ENCODE data around the gene KCNQ1. TPM values are rescaled to one million over a fixed set of nuclear protein-coding genes. Genes with fewer than 3 reads are reported as not detected.

Gene KCNQ1
- total RNA-seq, 1 experiment from 2014 or later = 2.5 TPM

DNA sequence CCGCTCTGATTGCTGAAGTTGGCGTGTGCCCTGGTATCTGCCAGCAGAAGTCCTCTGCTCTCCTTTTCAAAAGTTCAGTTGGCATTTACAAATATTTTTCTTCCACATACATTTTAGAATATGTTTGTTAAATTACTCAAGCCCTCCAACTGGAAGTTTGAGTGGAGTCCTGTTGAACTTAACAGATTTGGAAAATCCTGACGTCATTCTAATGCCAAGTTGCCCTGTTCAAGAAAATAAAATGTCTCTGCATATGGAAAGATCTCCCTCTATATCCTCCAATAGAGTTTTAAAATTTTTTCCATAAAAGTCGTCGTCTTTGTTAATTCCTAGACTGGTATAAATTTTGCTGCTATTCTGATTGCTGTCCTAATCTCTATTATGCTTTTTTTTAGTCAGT lies 251.6 kb downstream of the KCNQ1 start (continued):
- TF ChIP-seq, protein P1, sequence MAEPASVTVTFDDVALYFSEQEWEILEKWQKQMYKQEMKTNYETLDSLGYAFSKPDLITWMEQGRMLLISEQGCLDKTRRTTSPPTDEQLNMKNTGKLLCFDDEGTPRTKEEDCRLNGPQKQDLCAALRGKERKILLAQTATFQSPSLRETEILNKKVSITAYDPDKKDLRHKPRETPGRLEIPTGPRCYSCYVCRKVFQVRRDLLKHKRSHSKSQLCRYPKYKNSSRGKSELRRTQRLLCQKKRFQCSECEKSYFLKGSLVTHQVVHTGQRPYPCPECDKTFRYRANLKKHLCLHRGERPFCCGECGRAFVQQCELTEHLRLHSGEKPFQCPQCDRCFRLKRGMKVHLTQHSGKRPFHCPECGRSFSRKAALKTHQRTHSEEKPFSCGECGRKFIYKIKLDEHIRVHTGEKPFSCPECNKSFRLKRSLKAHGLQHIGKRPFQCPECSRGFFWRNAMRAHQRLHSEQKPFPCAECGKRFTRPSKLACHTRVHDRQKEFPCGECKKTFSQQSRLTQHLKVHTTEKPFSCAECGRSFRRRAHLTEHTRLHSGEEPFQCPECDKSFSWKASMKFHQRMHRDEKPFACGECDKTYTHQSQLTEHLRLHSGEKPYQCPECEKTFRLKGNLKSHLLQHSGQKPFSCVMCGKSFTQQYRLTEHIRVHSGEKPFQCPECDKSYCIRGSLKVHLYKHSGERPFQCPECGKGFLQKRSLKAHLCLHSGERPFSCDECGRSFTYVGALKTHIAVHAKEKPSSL (CRISPR knock-in tag; conservative IDR thresholded peaks at IDR 0.05) = no peak
- TF ChIP-seq, protein P2, sequence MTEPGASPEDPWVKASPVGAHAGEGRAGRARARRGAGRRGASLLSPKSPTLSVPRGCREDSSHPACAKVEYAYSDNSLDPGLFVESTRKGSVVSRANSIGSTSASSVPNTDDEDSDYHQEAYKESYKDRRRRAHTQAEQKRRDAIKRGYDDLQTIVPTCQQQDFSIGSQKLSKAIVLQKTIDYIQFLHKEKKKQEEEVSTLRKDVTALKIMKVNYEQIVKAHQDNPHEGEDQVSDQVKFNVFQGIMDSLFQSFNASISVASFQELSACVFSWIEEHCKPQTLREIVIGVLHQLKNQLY (CRISPR knock-in tag; IDR thresholded peaks at IDR 0.05) = no peak
- TF ChIP-seq ZNF396 (CRISPR knock-in tag; IDR thresholded peaks at IDR 0.05; ENCODE audit: borderline replicate concordance) = no peak
- no peak for TF ChIP-seq EMX1 (CRISPR knock-in tag; IDR thresholded peaks at IDR 0.05)
- TF ChIP-seq, protein P3, sequence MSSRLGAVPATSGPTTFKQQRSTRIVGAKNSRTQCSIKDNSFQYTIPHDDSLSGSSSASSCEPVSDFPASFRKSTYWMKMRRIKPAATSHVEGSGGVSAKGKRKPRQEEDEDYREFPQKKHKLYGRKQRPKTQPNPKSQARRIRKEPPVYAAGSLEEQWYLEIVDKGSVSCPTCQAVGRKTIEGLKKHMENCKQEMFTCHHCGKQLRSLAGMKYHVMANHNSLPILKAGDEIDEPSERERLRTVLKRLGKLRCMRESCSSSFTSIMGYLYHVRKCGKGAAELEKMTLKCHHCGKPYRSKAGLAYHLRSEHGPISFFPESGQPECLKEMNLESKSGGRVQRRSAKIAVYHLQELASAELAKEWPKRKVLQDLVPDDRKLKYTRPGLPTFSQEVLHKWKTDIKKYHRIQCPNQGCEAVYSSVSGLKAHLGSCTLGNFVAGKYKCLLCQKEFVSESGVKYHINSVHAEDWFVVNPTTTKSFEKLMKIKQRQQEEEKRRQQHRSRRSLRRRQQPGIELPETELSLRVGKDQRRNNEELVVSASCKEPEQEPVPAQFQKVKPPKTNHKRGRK (CRISPR knock-in tag; IDR thresholded peaks at IDR 0.05; ENCODE audit: borderline replicate concordance) = no peak

DNA sequence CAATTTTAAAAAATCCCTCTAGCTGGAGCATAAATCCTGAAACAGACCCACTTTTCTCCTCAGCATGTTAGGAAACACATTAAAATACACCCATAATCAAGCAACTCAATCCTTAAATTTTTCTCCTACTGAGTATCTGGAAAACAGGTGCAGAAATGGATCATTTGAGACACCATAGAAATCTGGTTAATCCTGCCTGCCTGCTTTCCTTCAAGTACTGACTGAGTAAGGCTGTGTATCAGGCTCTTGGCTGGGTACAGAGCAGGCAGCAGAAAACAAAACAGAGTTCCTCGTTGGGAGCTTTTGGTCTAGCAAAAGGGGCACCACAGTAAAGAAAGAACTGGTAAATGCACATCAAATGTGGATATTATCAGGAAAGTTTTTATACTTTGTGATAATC lies 253.1 kb downstream of the KCNQ1 start:
- TF ChIP-seq ZNF121 (CRISPR knock-in tag; IDR thresholded peaks at IDR 0.05) = no peak
- TF ChIP-seq EMX1 (CRISPR knock-in tag; IDR thresholded peaks at IDR 0.05) = no peak
- no peak for TF ChIP-seq MXD4 (CRISPR knock-in tag; IDR thresholded peaks at IDR 0.05; ENCODE audit: borderline replicate concordance)
- no peak for TF ChIP-seq RELA (CRISPR knock-in tag; IDR thresholded peaks at IDR 0.05; ENCODE audit: borderline replicate concordance)
- TF ChIP-seq, protein P4, sequence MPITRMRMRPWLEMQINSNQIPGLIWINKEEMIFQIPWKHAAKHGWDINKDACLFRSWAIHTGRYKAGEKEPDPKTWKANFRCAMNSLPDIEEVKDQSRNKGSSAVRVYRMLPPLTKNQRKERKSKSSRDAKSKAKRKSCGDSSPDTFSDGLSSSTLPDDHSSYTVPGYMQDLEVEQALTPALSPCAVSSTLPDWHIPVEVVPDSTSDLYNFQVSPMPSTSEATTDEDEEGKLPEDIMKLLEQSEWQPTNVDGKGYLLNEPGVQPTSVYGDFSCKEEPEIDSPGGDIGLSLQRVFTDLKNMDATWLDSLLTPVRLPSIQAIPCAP (CRISPR knock-in tag; IDR thresholded peaks at IDR 0.05) = no peak
- TF ChIP-seq GTF2I (CRISPR knock-in tag; conservative IDR thresholded peaks at IDR 0.05) = no peak
- TF ChIP-seq, protein P5, sequence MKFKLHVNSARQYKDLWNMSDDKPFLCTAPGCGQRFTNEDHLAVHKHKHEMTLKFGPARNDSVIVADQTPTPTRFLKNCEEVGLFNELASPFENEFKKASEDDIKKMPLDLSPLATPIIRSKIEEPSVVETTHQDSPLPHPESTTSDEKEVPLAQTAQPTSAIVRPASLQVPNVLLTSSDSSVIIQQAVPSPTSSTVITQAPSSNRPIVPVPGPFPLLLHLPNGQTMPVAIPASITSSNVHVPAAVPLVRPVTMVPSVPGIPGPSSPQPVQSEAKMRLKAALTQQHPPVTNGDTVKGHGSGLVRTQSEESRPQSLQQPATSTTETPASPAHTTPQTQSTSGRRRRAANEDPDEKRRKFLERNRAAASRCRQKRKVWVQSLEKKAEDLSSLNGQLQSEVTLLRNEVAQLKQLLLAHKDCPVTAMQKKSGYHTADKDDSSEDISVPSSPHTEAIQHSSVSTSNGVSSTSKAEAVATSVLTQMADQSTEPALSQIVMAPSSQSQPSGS (CRISPR knock-in tag; IDR thresholded peaks at IDR 0.05; ENCODE audit: borderline replicate concordance, low read depth) = no peak
- TF ChIP-seq TCF7 (CRISPR knock-in tag; IDR thresholded peaks at IDR 0.05; ENCODE audit: low read depth) = no peak
- TF ChIP-seq, protein P2 (CRISPR knock-in tag; IDR thresholded peaks at IDR 0.05) = no peak
- TF ChIP-seq, protein P6, sequence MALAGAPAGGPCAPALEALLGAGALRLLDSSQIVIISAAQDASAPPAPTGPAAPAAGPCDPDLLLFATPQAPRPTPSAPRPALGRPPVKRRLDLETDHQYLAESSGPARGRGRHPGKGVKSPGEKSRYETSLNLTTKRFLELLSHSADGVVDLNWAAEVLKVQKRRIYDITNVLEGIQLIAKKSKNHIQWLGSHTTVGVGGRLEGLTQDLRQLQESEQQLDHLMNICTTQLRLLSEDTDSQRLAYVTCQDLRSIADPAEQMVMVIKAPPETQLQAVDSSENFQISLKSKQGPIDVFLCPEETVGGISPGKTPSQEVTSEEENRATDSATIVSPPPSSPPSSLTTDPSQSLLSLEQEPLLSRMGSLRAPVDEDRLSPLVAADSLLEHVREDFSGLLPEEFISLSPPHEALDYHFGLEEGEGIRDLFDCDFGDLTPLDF (CRISPR knock-in tag; IDR thresholded peaks at IDR 0.05) = no peak
- TF ChIP-seq, protein P7, sequence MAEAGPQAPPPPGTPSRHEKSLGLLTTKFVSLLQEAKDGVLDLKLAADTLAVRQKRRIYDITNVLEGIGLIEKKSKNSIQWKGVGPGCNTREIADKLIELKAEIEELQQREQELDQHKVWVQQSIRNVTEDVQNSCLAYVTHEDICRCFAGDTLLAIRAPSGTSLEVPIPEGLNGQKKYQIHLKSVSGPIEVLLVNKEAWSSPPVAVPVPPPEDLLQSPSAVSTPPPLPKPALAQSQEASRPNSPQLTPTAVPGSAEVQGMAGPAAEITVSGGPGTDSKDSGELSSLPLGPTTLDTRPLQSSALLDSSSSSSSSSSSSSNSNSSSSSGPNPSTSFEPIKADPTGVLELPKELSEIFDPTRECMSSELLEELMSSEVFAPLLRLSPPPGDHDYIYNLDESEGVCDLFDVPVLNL (CRISPR knock-in tag; IDR thresholded peaks at IDR 0.05; ENCODE audit: borderline replicate concordance, low read depth) = no peak
- TF ChIP-seq ZNF232 (CRISPR knock-in tag; IDR thresholded peaks at IDR 0.05) = no peak
- no peak for TF ChIP-seq ZNF416 (CRISPR knock-in tag; IDR thresholded peaks at IDR 0.05)
- TF ChIP-seq ZNF263 (CRISPR knock-in tag; IDR thresholded peaks at IDR 0.05; ENCODE audit: low read depth) = no peak
- peaks cover 26% of the 10 kb centered on the region for H3K27me3 Mint-ChIP-seq (ENCODE audit: low read depth)
- no peaks in the 10 kb centered on the region for H3K9me3 Mint-ChIP-seq
- DNase-seq (ENCODE audit: low spot score) (no peak), ATAC-seq (no peak)
- peak overlapping the region; percentile 86 for H3K4me3 Mint-ChIP-seq
- no peak overlapping the region for H3K27ac Mint-ChIP-seq
- H3K36me3 Mint-ChIP-seq = peaks cover 15% of the 10 kb centered on the region; the same call in 1 of the 2 replicates
- POLR2A ChIA-PET = no interaction called here
- peaks cover 65% of the 10 kb centered on the region for H3K4me1 Mint-ChIP-seq
- CTCF ChIA-PET = interaction anchor here (2.2 kb wide), 1 partner anchor 194 kb away, joined by 5 read pairs; no protein-coding TSS in a partner anchor

All from WTC11 (cell line).